ENCODE data around the gene MAPK7.

The MAPK7 gene

DNA sequence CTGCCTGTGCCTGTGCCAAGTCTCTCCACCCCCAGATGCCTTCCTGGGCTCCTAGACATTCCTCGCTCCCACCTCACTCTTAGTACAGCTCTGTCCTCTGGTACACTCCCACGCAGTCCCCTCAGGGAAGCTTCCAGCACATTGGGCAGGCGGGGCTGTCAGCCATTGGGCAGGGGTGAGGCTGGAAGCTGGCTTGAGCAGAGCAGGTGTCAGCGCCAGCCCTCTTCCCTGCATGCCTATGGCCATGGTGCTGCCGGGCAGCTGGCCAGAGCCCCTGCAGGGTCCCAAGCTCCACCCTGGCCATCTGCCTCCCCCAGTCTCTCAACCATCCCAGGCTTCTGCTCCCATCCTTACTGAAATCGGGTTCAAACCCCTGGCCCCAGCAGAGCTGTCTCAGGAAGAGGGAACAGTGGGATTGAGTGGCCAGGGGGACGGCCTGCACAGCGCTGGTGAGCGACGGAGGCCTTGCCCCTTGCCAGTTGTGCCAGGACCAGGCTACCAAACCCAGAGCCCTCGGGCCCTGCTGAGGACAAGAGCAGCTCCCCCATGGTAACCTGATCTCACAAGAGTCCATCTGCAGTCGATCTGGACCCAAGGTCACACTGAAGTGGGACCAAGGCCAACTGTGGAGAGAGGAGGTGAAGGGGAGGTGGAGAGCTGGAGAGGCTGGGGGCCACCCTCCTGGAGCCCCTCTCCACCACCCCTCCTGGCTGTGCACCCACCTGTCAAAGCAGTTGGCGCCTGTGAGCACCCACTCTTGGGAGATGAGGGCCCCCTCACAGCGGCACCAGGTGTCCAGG lies 13.4 kb upstream of the MAPK7 start:
- no peak for DNase-seq

DNA sequence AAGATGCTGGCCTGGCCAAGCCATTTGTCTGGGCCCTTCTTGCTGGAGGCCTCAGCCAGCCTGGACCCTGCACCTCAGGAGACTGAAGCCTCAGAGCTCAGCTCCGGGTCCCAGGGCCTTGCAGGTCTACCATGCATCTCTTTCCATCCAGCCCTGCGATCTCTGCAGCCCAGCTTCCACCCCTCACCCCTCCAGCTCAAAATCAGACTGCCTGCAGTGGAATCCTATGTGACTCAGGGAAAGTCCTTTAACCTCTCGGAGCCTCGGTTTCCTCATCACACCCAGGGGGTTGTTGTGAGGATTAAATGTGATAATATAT lies 12.8 kb upstream of the MAPK7 start:
- no peak for DNase-seq

DNA sequence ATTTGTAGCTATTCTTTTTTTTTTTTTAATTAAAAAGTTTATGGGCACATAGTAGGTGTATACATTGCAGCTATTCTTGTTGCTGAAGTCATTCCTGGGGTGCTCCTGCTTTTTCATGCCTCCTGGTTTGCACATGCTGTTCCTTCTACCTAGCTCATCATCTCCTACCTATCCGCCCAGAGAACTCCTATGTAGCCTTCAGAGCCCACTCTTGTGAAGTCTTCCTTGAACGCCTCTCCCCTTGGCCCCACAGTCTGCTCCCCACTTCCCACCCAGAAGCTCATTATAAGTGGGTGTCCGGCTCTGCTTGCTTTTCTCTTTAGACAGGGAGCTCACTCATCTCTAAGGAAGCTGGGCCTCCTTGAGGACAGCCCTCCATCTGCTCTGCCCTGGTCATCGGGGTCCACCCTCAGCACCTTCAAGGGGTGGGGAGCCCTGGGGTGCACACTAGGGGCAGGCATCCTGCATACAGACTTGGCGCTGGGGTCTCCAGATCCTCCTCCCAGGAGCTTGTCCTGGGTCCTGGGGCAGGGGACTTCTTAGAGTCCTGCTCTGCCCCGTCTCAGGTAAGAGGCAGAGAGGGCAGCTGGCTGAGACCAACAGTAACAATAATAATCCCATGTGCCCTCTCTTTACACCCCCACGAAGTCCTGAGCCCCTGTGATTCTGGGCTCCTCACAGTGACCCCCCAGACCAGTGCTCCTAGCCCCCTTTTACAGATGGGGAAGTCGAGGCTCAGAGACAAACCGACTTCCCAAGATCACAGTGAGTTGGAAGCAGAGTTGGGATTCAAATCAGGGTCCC lies 12.3 kb upstream of the MAPK7 start:
- no peak for DNase-seq

DNA sequence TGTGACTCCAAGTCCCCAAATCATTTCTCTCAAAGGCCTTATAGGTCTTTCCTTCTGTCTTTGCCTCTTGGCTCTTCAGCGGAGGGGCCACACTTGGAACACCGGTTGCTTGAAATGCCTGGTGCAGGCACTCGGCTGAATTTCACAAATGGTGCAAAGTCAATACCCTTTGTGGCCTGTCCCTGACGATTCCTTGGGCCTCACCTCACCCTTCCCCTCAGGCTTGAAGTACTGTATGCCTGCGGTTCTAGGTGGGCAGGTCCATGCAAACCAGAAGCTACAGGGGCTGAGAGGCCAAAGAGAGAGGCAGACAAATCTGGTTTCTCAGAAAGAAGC lies 11.7 kb upstream of the MAPK7 start:
- DNase-seq: no peak

DNA sequence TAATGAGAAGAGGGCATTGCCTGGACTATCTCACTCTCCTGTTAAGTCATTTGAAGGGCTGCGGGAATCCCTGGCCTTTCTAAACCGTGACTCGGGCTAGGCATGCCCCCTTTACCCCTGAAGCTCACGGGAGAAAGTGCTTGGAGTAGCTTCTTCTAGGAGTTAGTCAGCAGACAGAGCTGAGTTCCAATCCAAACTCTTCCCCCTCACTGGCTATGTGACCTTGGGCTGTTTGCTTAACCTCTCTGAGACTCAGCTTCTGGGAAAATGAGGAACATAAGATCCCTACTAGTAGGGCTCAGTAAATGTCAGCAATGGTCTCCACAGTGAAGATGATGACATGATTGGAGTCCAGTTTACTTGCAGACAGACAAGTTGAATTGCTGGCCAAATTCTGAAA lies 10.1 kb upstream of the MAPK7 start:
- DNase-seq: no peak

DNA sequence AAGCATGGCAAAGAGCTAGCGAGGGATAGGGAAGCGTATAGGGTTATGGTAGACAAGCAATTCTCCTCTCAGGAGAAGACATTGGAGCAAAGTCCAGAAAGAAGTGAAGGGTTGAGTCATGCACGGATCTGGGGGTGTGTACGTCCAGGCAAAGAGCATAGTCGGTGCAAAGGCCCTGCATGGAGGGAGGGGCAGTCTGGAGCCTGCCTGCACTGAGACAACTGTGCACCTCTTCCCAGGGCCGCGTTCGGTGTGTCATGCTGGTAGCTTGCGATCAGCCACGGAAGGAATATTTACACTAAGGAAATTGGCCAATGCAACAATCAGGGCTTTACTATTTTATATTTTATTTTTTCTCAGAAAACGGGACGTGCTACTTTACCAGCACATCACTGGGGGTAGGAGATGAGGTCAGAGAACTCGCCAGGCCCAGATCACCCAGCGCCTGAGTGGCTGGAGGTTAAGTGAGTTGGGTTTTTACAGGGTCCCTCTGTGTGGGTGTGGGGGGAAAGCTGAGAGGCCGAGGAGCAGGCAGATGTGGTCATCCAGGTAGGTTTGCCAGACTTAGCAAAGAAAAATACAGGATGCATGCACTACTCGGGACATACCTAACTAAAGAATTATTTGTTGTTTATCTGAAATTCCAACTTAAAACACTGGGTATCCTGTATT lies 9.1 kb upstream of the MAPK7 start:
- no peak for DNase-seq

DNA sequence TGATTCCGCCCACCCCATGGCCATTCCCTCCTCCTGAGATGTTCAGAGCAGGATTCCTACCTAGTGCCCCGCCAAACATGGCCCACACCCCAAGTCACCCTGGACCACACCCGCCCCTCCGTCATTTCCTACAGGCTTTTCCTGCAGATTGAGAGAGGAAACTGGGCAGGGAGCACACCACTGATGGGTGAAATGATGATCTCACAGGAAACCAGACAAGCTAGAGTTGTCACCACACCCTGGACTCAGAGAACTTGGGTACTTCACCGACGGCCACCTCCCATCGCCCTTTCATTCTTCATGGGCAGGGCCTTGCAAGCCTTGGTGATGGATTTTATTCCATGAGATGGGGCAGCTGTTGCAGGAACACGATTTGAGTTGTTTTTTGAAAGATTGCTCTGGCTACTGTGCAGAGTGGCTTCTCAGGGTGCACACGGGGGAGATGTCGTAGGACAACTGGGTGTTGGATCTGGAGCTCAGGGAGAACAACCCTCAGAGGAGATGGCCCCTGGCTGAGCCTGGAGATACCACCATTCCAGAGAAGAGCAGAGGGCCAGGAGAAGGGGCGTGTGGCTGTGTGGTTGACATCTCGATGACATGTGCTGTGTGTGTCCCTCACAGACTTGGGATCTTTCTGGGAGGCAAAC lies 8.3 kb upstream of the MAPK7 start:
- DNase-seq: no peak

DNA sequence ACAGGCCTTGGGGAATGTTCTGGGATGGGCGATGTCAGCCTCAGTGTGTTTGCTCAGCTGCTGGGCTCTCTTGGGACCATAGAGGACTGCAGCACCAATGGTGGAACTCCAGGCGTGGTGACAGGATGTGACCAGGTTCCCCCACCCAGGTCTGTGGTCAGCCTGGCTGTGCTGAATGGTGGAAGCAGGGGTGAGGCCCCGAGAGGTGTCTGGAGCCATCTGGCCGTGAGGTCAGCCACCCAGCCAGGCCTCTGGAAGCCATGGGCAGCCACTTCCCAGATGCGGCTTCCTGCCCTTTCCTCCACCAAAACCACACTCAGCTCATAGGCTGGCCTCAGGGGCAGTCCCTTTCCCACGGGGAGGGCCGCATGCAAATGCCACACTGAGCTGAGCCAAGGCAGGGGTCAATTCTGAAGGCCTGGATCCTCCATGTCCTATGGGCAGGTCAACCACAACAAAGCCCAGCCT lies 7.8 kb upstream of the MAPK7 start:
- no peak for DNase-seq

DNA sequence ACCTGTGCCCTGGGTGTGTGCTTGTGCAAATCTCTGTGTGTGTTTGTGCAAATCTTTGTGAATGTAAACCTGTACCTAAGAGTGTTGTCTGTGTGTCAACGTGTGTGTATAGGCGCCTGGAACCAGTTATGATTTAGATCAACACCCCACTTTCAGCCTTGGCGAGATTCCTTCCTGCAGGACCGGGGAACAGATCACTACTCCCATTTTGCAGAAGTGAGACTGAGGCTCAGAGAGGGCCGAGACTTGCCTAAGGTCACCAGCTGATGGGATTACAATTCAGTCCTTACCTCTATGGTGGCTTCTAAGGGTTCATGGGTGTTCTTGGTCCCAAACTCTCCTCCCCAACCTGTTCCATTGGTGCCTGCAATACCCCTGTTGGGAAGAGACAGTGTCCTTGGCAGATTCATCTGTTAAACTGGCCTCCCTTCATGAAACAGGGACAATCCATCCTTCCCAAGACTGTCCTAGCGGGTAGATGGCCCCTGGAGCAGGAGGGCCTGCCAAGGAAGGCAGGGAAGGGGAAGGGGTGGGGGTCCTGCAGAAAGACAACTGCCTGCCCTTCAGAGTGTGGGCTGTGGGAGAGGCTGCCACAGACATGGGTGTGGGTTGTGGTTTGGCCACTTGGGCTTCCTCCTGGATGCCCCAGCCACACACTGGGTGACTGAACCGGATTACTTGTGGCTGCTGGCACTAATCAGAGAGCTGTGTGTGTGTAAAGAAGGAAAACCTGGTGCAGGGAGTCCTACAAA lies 6.9 kb upstream of the MAPK7 start:
- DNase-seq: no peak

DNA sequence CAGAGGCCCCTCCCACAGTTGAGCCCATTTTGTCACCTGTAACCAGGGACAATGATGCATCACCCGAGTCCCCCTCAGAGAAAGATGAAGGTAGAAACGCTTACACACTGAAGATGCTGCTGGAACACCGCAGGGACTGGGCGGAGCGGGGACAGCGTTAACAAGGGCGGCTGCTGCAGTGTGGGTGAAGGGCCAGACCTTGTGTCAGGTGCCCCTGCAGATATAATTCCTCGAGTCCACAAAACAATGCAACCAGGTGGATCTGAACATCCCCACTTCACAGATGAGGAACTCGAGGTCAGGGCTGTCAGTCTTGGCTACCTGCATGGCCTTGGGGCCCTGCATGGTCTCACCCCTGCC lies 6.3 kb upstream of the MAPK7 start:
- no peak for DNase-seq

DNA sequence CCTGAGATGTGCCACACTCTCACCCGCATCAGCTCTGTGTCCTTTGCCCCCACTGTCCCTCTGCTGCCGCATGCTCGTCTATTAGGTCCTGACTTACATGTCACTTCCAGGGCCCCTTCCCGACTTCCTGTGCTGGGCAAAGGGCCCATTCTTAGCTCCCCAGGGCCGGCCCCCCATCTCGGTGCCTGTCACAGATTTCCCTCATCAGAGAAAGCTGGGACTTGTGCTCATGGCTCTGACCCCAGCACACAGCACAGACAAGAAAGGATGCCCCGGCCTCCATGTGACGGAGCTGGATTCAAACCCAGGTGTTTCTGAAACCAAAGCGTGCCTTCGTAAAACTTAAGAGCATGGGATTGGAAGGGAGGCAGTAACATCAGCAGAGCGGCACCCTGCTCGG lies 5.9 kb upstream of the MAPK7 start:
- DNase-seq: no peak

DNA sequence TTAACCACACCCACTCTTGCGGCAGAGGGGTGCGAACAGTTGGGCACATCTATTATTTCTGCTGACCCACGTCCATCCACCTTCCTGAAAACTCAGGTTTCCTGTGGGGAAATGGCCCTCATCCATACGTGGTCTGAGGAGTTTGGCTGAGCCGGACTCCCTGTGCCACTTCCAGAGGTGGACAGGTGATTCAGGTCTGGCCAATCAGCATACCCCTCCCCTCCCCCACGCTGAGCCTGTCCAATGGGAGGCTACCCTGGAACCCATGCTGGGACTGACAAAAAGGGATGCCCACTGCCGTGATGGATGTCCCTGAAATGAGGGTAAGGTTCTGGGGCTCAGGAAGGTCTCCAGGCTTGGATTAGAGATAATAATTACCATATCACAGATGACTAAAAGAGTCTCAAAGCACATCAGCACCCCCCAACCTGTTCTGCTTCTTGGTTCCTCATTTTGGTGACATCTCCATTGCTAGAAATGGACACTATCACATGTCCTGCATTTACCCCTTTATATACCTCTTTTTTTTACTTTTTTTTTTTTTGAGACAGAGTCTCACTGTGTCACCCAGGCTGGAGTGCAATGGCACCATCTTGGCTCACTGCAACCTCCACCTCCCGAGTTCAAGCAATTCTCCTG lies 5.3 kb upstream of the MAPK7 start:
- no peak for DNase-seq

DNA sequence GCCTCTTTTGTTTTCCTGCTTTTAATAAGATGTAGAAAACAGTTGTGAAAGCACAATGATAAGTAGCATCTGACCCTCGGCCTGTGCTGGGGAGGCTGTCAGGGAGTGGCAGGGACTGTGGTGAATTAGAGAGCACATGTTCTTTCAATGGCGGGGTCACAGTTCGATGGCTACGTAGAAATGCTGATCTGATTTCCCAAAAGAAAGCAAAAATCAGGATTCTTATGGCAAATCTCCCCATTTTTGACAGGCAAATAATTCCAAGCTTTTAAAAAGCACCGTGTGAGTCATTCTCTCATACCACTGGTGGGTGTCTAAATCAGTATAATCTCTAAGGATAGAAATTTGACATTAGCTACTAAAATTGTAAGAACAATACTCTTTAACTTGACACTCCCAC lies 4.2 kb upstream of the MAPK7 start:
- DNase-seq: no peak

DNA sequence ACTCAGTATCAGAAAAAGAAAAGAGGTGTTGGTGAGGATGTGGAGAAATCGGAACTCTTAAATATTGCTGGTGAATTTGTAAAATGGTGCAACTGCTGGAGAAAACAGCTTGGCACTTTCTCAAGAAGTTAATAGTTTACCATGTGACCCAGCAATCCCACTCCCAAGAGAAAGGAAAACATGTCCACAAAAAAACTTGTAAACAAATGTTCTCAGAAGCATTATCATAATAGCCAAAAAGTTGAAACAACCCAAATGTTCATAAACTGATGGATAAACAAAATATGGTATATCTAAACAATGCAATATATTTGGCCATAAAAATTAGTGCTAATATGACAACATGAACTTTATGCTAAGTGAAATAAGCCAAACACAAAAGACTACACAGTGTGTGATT lies 2.6 kb upstream of the MAPK7 start:
- no peak for DNase-seq

DNA sequence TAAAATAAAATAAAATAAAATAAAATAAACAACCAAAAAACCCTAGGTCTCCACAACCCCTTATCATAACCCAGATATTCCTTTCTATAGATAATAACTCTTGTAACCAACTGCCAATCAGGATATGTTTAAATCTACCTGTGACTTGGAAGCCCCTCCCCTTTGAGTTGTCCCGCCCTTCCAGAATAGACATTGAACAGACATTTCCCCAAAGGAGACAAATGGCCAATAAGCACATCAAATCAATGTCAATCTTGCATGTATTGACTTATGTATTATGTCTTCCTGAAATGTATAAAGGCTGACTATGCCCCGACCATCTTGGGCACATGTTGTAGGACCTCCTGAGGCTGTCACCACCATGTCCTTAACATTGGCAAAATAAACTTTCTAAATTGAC lies 1.5 kb upstream of the MAPK7 start:
- no peak for DNase-seq

DNA sequence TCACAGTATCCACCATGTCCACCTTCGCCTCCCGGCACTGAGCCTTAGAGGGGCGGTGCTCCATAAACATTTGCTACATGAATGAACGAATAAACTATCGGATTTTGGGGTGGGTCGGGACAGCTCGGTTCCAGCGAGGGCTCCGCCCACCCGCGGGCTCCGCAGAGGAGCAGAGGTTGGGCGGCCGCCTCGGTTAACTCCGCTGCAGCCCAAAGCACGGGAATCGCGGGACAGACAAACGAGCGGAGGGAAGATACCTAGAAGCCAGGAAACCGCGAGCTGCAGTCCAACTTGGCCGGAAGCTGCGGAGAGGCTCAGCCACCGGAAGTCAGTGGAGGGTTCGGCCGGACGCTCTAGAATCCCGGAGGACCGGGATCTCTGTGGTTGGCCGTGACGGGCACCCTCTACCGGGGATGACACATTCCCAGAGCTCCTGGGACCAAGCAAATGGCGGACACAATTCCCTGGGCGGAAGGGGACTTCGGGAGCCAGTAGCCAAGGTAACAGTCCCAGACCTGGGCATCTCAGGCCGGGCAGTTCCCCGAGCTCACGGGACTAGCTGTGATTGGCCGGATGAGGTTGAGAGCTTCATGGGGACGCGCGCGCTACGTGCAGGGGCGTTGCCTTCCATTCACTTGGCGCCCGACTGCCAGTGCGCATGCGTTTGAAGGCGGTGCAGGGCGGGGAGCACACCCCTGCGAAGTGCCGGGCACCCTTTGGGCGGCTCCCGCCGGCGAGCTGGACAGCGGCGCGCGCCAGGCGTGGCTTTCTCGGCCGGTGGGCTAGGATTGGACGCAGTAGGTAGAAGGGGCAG lies 489 bp upstream of the MAPK7 start:
- peak; percentile 98 for DNase-seq

DNA sequence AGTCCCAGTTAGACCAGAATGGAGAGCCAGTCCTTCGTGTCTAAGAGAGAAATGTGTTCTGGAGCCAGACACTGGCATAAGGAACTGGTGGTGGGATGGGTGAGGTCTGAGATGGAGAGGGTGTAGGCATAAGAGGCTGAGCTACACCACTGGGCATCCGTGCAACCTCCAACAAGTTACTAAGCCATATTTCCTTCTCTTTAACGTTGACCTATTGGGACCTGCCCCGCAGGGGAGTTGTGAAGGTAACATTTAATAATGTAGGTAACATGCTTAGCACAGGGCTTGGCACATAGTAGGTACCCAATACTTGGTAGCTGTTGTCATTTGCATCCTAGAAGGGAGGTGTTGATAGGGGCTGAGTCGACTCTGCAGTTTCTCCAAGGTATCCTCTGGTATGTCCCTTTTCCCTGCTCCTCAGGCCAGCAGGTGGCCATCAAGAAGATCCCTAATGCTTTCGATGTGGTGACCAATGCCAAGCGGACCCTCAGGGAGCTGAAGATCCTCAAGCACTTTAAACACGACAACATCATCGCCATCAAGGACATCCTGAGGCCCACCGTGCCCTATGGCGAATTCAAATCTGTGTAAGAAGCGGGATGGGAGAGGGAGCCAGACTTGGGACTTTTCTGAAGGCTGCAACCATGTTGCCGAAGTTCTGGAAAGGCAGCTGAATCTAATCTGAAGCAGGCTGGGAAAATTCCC lies 1.2 kb downstream of the MAPK7 start:
- DNase-seq: no peak

DNA sequence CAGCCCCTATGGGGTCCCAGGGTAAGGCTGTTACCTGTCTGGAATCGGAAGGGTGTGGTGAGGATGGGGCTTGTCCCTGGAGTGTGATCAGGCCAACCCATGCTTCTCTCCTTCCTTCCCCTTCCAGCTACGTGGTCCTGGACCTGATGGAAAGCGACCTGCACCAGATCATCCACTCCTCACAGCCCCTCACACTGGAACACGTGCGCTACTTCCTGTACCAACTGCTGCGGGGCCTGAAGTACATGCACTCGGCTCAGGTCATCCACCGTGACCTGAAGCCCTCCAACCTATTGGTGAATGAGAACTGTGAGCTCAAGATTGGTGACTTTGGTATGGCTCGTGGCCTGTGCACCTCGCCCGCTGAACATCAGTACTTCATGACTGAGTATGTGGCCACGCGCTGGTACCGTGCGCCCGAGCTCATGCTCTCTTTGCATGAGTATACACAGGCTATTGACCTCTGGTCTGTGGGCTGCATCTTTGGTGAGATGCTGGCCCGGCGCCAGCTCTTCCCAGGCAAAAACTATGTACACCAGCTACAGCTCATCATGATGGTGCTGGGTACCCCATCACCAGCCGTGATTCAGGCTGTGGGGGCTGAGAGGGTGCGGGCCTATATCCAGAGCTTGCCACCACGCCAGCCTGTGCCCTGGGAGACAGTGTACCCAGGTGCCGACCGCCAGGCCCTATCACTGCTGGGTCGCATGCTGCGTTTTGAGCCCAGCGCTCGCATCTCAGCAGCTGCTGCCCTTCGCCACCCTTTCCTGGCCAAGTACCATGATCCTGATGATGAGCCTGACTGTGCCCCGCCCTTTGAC lies 2.4 kb downstream of the MAPK7 start:
- DNase-seq: no peak

DNA sequence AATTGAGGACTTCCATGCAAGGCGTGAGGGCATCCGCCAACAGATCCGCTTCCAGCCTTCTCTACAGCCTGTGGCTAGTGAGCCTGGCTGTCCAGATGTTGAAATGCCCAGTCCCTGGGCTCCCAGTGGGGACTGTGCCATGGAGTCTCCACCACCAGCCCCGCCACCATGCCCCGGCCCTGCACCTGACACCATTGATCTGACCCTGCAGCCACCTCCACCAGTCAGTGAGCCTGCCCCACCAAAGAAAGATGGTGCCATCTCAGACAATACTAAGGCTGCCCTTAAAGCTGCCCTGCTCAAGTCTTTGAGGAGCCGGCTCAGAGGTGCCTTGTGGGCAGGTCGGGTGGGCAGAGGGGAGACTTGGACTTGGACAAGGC lies 3.1 kb downstream of the MAPK7 start:
- no peak for DNase-seq

All from NCI-H226 (cell line).